ENCODE results near the gene EPHA4.

Gene EPHA4

GRCh38 chr2:221502270-221503010 is 69.7 kb downstream of the EPHA4 start:
- no peak for DNase-seq

- DNase-seq = no peak
Observed at GRCh38 chr2:221501883-221502269, 70.2 kb downstream of the EPHA4 start.

GRCh38 chr2:221501210-221501882 is 70.8 kb downstream of the EPHA4 start:
- DNase-seq = no peak

GRCh38 chr2:221500501-221501209 is 71.4 kb downstream of the EPHA4 start:
- no peak for DNase-seq

- DNase-seq = no peak
Observed at GRCh38 chr2:221495731-221496130, 76.4 kb downstream of the EPHA4 start.

- no peak for DNase-seq
Observed at GRCh38 chr2:221494556-221494955, 77.5 kb downstream of the EPHA4 start.

- no peak for DNase-seq
Observed at GRCh38 chr2:221493391-221493790, 78.7 kb downstream of the EPHA4 start.

GRCh38 chr2:221492636-221493035 is 79.5 kb downstream of the EPHA4 start:
- DNase-seq = no peak

GRCh38 chr2:221490506-221491060 is 81.5 kb downstream of the EPHA4 start:
- no peak for DNase-seq

GRCh38 chr2:221488136-221488807 is 83.8 kb downstream of the EPHA4 start:
- DNase-seq = no peak

GRCh38 chr2:221486106-221486505 is 86.0 kb downstream of the EPHA4 start:
- DNase-seq = no peak

- no peak for DNase-seq
Observed at GRCh38 chr2:221485503-221485870, 86.6 kb downstream of the EPHA4 start.

- DNase-seq = no peak
Observed at GRCh38 chr2:221484761-221485502, 87.2 kb downstream of the EPHA4 start.

GRCh38 chr2:221482666-221483455 is 89.2 kb downstream of the EPHA4 start:
- no peak for DNase-seq

GRCh38 chr2:221480821-221481220 is 91.3 kb downstream of the EPHA4 start:
- DNase-seq = no peak

- DNase-seq = no peak
Observed at GRCh38 chr2:221480163-221480562, 91.9 kb downstream of the EPHA4 start.

GRCh38 chr2:221478485-221478863 is 93.6 kb downstream of the EPHA4 start:
- no peak for DNase-seq

GRCh38 chr2:221477714-221478484 is 94.2 kb downstream of the EPHA4 start:
- no peak for DNase-seq

GRCh38 chr2:221476195-221476594 is 95.9 kb downstream of the EPHA4 start:
- no peak for DNase-seq

- DNase-seq = no peak
Observed at GRCh38 chr2:221473451-221473850, 98.7 kb downstream of the EPHA4 start.

- no peak for DNase-seq
Observed at GRCh38 chr2:221468317-221468716, 103.8 kb downstream of the EPHA4 start.

Data from effector CD8-positive, alpha-beta T cell (primary cell).